OCI-LY7 (cell line): Measurements from ENCODE around the gene FOXRED1. TPM values are rescaled to one million over a fixed set of nuclear protein-coding genes. Genes with fewer than 3 reads are reported as not detected.

ENCODE experiments used
- BruUV-seq: library from RNA; stranded (reverse); fragments of 400-500 nt; replicated peaks from 2 replicates; lab custom pipeline; 2021; lab: Mats Ljungman, UMichigan
- CTCF ChIA-PET: fragments of 300-600 bp; sonication (Branson Sonifier 250); formaldehyde crosslinking; loops from one replicate; lab custom pipeline; 2022; ENCODE audit warnings: antibody characterized with exemption; ENCODE audit not compliant: unreplicated experiment; lab: Charles Lee
- POLR2A ChIA-PET: fragments of 300-600 bp; sonication (Branson Sonifier 250); formaldehyde crosslinking; loops from one replicate; lab custom pipeline; 2022; ENCODE audit warnings: antibody characterized with exemption; lab: Charles Lee
- DNase-seq: peaks from one replicate; pipeline ENCODE4 v3.0.0-alpha.2; 2015; ENCODE audit warnings: low spot score
- H2AFZ ChIP-seq: fragments of 200-600 bp; sonication (generic), shearing (Covaris generic); 2 replicates; pipeline ENCODE4 v1.6.1; 2014; ENCODE audit warnings: mild to moderate bottlenecking, antibody characterized with exemption, low read length, moderate library complexity
- H3K27ac ChIP-seq: fragments of 200-600 bp; sonication (generic); 2 replicates; pipeline ENCODE4 v1.5.1; 2014; ENCODE audit warnings: mixed run types, low read depth, mild to moderate bottlenecking, moderate library complexity, low read length, inconsistent platforms; ENCODE audit not compliant: poor library complexity, severe bottlenecking
- H3K36me3 ChIP-seq: fragments of 200-600 bp; sonication (generic); 2 replicates; pipeline ENCODE4 v1.6.1; 2014; ENCODE audit warnings: mild to moderate bottlenecking, antibody characterized with exemption, low read length, moderate library complexity, mixed read lengths; ENCODE audit not compliant: insufficient read depth
- H3K4me1 ChIP-seq: fragments of 200-600 bp; sonication (generic); 2 replicates; pipeline ENCODE4 v1.5.1; 2014; ENCODE audit warnings: mild to moderate bottlenecking, low read length; ENCODE audit not compliant: insufficient read depth, poor library complexity, severe bottlenecking
- H3K4me2 ChIP-seq: fragments of 200-600 bp; sonication (generic); 2 replicates; pipeline ENCODE4 v1.6.1; 2014; ENCODE audit warnings: mild to moderate bottlenecking, low read length
- H3K4me3 ChIP-seq: fragments of 200-600 bp; sonication (generic); 2 replicates; pipeline ENCODE4 v1.5.1; 2014; ENCODE audit warnings: mild to moderate bottlenecking, low read depth, low read length; ENCODE audit not compliant: poor library complexity, severe bottlenecking
- H3K79me2 ChIP-seq: fragments of 200-600 bp; sonication (generic); 2 replicates; pipeline ENCODE4 v1.6.1; 2016; ENCODE audit warnings: low read depth, mild to moderate bottlenecking, low read length, moderate library complexity, mixed read lengths; ENCODE audit not compliant: insufficient read depth
- H3K9me2 ChIP-seq: fragments of 200-600 bp; sonication (generic); 2 replicates; pipeline ENCODE4 v1.6.1; 2016; ENCODE audit warnings: mild to moderate bottlenecking, low read length, mixed read lengths; ENCODE audit not compliant: insufficient read depth
- H3K9me3 ChIP-seq: fragments of 200-600 bp; sonication (generic); 2 replicates; pipeline ENCODE4 v1.6.1; 2014; ENCODE audit warnings: mild to moderate bottlenecking, mixed run types, low read length, mixed read lengths
- H4K20me1 ChIP-seq: fragments of 200-600 bp; sonication (generic); 2 replicates; pipeline ENCODE4 v1.6.1; 2014; ENCODE audit warnings: mild to moderate bottlenecking, antibody characterized with exemption, low read length, moderate library complexity, mixed read lengths; ENCODE audit not compliant: insufficient read depth
- EZH2phosphoT487 ChIP-seq: fragments of 200-600 bp; sonication (generic); IDR thresholded peaks from 2 replicates; pipeline ENCODE4 v1.6.1; 2018; ENCODE audit warnings: low read depth, borderline replicate concordance, mild to moderate bottlenecking, mixed run types, antibody characterized with exemption, low read length, moderate library complexity, mixed read lengths
- intact Hi-C: fragments of 100-400 bp; cut with micrococcal nuclease; formaldehyde crosslinking; loops from one replicate; pipeline ENCODE4 v1.10.0; 2022; ENCODE audit not compliant: unreplicated experiment
- total RNA-seq, 2 experiments: library from RNA; depleted of rRNA in 1 of 2; stranded (reverse); fragments of >200 nt in 1 of 2; shearing (Covaris generic) in 1 of 2; gene quantifications; 2 replicates each; pipeline ENCODE4 v1.2.3, GENCODE V29; 2014 to 2022
- TF ChIP-seq, protein P1 (sequence below): fragments of 200-600 bp; sonication (generic); conservative IDR thresholded peaks from 2 replicates; pipeline ENCODE4 v1.5.1; 2014; ENCODE audit warnings: mild to moderate bottlenecking, antibody characterized with exemption, low read length, moderate library complexity, mixed read lengths

Gene FOXRED1
- total RNA-seq, 2 experiments from 2014 or later = 42.5 to 62.4 TPM

DNA sequence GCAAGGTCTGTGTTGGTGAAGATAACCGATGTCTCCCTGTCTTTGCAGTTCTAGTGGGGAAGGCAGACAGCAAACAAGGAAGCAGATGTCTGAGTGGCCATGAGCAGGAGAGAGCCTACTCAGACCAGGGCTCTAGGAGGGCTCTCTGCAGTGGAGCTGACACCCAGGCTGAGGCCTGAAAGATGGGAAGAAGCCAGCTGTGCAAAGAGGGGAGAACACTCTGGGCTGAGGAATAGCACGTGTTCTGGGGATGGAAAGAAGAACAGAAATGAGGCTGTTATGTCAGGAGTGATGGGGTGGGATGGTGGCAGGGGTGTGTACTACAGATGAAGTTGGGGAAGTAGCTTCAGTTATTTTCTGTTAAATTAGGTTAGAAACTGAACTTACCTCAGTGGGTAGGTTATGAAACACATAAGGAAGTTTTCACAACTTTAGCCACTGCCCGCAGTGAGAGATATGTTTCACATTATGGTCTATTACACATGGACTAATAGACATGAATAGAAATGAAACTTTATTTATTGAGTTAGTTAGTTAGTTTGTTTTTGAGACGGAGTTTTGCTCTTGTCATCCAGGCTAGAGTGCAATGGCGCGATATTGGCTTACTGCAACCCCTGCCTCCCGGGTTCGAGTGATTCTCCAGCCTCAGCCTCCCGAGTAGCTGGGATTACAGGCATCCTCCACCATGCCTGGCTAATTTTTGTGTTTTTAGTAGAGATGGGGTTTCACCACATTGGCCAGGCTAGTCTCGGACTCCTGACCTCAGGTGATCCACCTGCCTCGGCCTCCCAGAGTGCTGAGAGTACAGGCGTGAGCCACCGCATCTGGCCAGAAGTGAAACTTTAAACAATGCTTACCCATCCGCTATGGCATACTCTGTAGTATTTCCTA, 42.7 kb downstream of the FOXRED1 start:
- H3K27ac ChIP-seq = no peak overlapping the region
- POLR2A ChIA-PET = interaction anchor here (0.7 to 1.5 kb wide), 3 partner anchors 12 to 42 kb away, joined by 3 to 4 read pairs (median 3); no protein-coding TSS in a partner anchor

DNA sequence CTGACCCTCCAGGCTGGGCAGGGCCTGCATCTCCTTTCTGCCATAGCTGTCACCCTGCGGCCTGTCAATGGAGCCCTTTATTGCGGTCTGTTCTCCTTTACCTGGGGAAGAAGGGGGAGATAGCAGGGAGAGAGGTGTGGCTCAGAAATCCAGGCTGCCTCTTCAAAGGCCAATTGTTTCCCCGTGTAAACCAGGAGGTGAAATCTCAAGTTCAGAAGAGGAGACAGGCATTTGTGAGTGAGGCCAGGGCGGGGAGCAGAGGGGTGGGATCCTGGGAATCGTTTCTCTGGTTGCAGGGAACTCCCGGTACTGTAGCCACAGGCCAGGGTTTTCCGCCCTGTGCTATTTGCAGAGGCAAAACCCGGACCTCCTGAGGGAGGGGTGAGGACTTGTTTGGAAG, 44.0 kb downstream of the FOXRED1 start:
- H3K36me3 ChIP-seq = peaks cover 63% of the 10 kb centered on the region
- no peak for TF ChIP-seq EZH2phosphoT487
- TF ChIP-seq, protein P1, sequence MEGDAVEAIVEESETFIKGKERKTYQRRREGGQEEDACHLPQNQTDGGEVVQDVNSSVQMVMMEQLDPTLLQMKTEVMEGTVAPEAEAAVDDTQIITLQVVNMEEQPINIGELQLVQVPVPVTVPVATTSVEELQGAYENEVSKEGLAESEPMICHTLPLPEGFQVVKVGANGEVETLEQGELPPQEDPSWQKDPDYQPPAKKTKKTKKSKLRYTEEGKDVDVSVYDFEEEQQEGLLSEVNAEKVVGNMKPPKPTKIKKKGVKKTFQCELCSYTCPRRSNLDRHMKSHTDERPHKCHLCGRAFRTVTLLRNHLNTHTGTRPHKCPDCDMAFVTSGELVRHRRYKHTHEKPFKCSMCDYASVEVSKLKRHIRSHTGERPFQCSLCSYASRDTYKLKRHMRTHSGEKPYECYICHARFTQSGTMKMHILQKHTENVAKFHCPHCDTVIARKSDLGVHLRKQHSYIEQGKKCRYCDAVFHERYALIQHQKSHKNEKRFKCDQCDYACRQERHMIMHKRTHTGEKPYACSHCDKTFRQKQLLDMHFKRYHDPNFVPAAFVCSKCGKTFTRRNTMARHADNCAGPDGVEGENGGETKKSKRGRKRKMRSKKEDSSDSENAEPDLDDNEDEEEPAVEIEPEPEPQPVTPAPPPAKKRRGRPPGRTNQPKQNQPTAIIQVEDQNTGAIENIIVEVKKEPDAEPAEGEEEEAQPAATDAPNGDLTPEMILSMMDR = no peak
- intact Hi-C loops = loop anchor here (5.0 kb wide), 1 partner anchor 679 kb away; no protein-coding TSS in a partner anchor

More for the DNA sequence above, 42.7 kb downstream of the FOXRED1 start:
- BruUV-seq = no TSS peak
- no peaks in the 10 kb centered on the region for H3K79me2 ChIP-seq
- peaks cover 4% of the 10 kb centered on the region for H3K4me1 ChIP-seq
- CTCF ChIA-PET = interaction anchor here (0.8 to 1.2 kb wide), 2 partner anchors 169 to 173 kb away, joined by 4 to 6 read pairs; no protein-coding TSS in a partner anchor
- H2AFZ ChIP-seq = no peak overlapping the region
- 0 out of 2 replicates have a peak, but pooled peaks cover 5% of the 10 kb centered on the region for H3K9me3 ChIP-seq
- no peaks in the 10 kb centered on the region for H4K20me1 ChIP-seq
- no peaks in the 10 kb centered on the region for H3K9me2 ChIP-seq
- H3K4me2 ChIP-seq = no peak overlapping the region
- intact Hi-C loops = loop anchor here (5.0 kb wide), 1 partner anchor 681 kb away; no protein-coding TSS in a partner anchor
- TF ChIP-seq EZH2phosphoT487 = no peak
- TF ChIP-seq, protein P1 = no peak
- DNase-seq = no peak
- H3K36me3 ChIP-seq = peaks cover 68% of the 10 kb centered on the region
- H3K4me3 ChIP-seq = no peak overlapping the region

More for the DNA sequence above, 44.0 kb downstream of the FOXRED1 start:
- H4K20me1 ChIP-seq = no peaks in the 10 kb centered on the region
- H3K4me1 ChIP-seq = peaks cover 3% of the 10 kb centered on the region
- DNase-seq = no peak
- 0 out of 2 replicates have a peak, but pooled peaks cover 5% of the 10 kb centered on the region for H3K9me3 ChIP-seq
- ChIA-PET POLR2A (interaction anchor here (1.0 kb wide), 1 partner anchor 13 kb away, joined by 3 read pairs; no protein-coding TSS in a partner anchor), CTCF (interaction anchor here (1.2 kb wide), 1 partner anchor 172 kb away, joined by 4 read pairs; no protein-coding TSS in a partner anchor)
- H3K4me2 ChIP-seq = no peak overlapping the region
- H2AFZ ChIP-seq = no peak overlapping the region
- no peak overlapping the region for H3K4me3 ChIP-seq
- no peak overlapping the region for H3K27ac ChIP-seq
- no peaks in the 10 kb centered on the region for H3K9me2 ChIP-seq
- no TSS peak for BruUV-seq
- no peaks in the 10 kb centered on the region for H3K79me2 ChIP-seq
